Thoracic aorta (tissue), 2 donors: Measurements from ENCODE around the gene TENT4A. TPM values are rescaled to one million over a fixed set of nuclear protein-coding genes. Genes with fewer than 3 reads are reported as not detected.

Experiments used
- ATAC-seq: fragments of 150-250 bp; one replicate; pipeline ENCODE4 v1.8.0; 2017; ENCODE audit warnings: low read depth; ENCODE audit not compliant: insufficient number of reproducible peaks, low FRiP score
- DNase-seq: peaks from one replicate; pipeline ENCODE4 v3.0.0-alpha.2; 2020; ENCODE audit warnings: low spot score
- H3K27ac ChIP-seq, 2 donors: fragments of 200-600 bp; sonication (generic); 1 replicate in 1 of 2; 2 replicates in 1 of 2; pipeline ENCODE4 v1.5.1; 2016; ENCODE audit warnings: mild to moderate bottlenecking in 2 of 2, moderate library complexity in 2 of 2
- H3K27me3 ChIP-seq: fragments of 200-600 bp; sonication (generic); replicated peaks from 2 replicates; pipeline ENCODE4 v1.6.0; 2016; ENCODE audit warnings: mild to moderate bottlenecking; ENCODE audit not compliant: insufficient read depth
- H3K36me3 ChIP-seq: fragments of 200-600 bp; sonication (generic); one replicate; pipeline ENCODE4 v1.5.1; 2016
- H3K4me1 ChIP-seq, 2 donors: fragments of 200-600 bp; sonication (generic); 1 replicate in 1 of 2; 2 replicates in 1 of 2; pipeline versions ENCODE4 v1.5.1 to v1.6.0; 2016; ENCODE audit warnings: low read depth in 2 of 2, mild to moderate bottlenecking in 1 of 2; ENCODE audit not compliant: control insufficient read depth in 1 of 2
- H3K4me3 ChIP-seq: fragments of 200-600 bp; sonication (generic); 2 replicates; pipeline ENCODE4 v1.5.1; 2016; ENCODE audit warnings: mild to moderate bottlenecking
- H3K9me3 ChIP-seq: fragments of 200-600 bp; sonication (generic); 2 replicates; pipeline ENCODE4 v1.5.1; 2016
- CTCF ChIP-seq: fragments of 200-600 bp; sonication (generic); IDR thresholded peaks from one replicate; pipeline ENCODE4 v1.5.1; 2019; ENCODE audit warnings: antibody characterized with exemption
- total RNA-seq, 2 donors: library from RNA; depleted of rRNA; stranded (reverse); fragments of >200 nt; gene quantifications; one replicate each; pipeline versions ENCODE4 v1.1.0 to v1.2.3, GENCODE V29; 2016

Gene TENT4A
- total RNA-seq, 2 donors from 2014 or later = 34.5 to 47.6 TPM

GRCh38 chr5:6673963-6674362 lies 39.3 kb upstream of the TENT4A start:
- ATAC-seq = no peak
- TF ChIP-seq CTCF = no peak
- DNase-seq = no peak
- H3K27me3 ChIP-seq = no peaks in the 10 kb centered on the region
- H3K27ac ChIP-seq = no peak overlapping the region
- no peaks in the 10 kb centered on the region for H3K9me3 ChIP-seq
- no peaks in the 10 kb centered on the region for H3K4me1 ChIP-seq
- no peak overlapping the region for H3K4me3 ChIP-seq
- H3K36me3 ChIP-seq = no peaks in the 10 kb centered on the region

- H3K27me3 ChIP-seq = no peaks in the 10 kb centered on the region
- no peaks in the 10 kb centered on the region for H3K9me3 ChIP-seq
- no peak overlapping the region for H3K4me3 ChIP-seq
- no peaks in the 10 kb centered on the region for H3K4me1 ChIP-seq
- no peak for TF ChIP-seq CTCF
- H3K27ac ChIP-seq = no peak overlapping the region
- no peak for ATAC-seq
- no peak for DNase-seq
- H3K36me3 ChIP-seq = no peaks in the 10 kb centered on the region
These were observed 38.8 kb upstream of the TENT4A start for GRCh38 chr5:6674421-6674820.

GRCh38 chr5:6674886-6675285 lies 38.3 kb upstream of the TENT4A start:
- no peak for DNase-seq
- no peak overlapping the region for H3K4me3 ChIP-seq
- no peaks in the 10 kb centered on the region for H3K9me3 ChIP-seq
- no peaks in the 10 kb centered on the region for H3K36me3 ChIP-seq
- no peaks in the 10 kb centered on the region for H3K27me3 ChIP-seq
- ATAC-seq = no peak
- no peaks in the 10 kb centered on the region for H3K4me1 ChIP-seq
- no peak for TF ChIP-seq CTCF
- no peak overlapping the region for H3K27ac ChIP-seq

GRCh38 chr5:6675784-6676491 lies 37.3 kb upstream of the TENT4A start:
- DNase-seq (no peak), ATAC-seq (no peak)
- no peak for TF ChIP-seq CTCF
- Histone ChIP-seq H3K27me3 (no peaks in the 10 kb centered on the region), H3K4me1 (no peaks in the 10 kb centered on the region), H3K36me3 (no peaks in the 10 kb centered on the region), H3K9me3 (no peaks in the 10 kb centered on the region), H3K27ac (no peak overlapping the region), H3K4me3 (no peak overlapping the region)

GRCh38 chr5:6676702-6677101 lies 36.5 kb upstream of the TENT4A start:
- Histone ChIP-seq H3K4me3 (no peak overlapping the region), H3K27ac (no peak overlapping the region), H3K9me3 (no peaks in the 10 kb centered on the region), H3K36me3 (no peaks in the 10 kb centered on the region), H3K27me3 (no peaks in the 10 kb centered on the region), H3K4me1 (no peaks in the 10 kb centered on the region)
- TF ChIP-seq CTCF = no peak
- ATAC-seq = no peak
- no peak for DNase-seq
